GM06990 (cell line): ENCODE data around the gene HOXA13.

Experiments
- DNase-seq: peaks from one replicate; pipeline ENCODE4 v3.0.0-alpha.2; 2011; ENCODE audit not compliant: insufficient read length; ENCODE audit errors: extremely low read depth
- H3K27me3 ChIP-seq: replicated peaks from 2 replicates; pipeline ENCODE4 v1.6.0; 2011; ENCODE audit warnings: low read length; ENCODE audit not compliant: control insufficient read depth, insufficient read depth
- H3K36me3 ChIP-seq: 2 replicates; pipeline ENCODE4 v1.5.1; 2011; ENCODE audit warnings: low read length; ENCODE audit not compliant: control insufficient read depth, insufficient read depth
- H3K4me3 ChIP-seq: replicated peaks from 2 replicates; pipeline ENCODE4 v1.5.1; 2011; ENCODE audit warnings: low read depth, mild to moderate bottlenecking, control low read depth, low read length
- CTCF ChIP-seq: IDR thresholded peaks from 2 replicates; pipeline ENCODE4 v1.5.1; 2011; ENCODE audit warnings: low read length, control low read depth, mild to moderate bottlenecking, inconsistent platforms; ENCODE audit not compliant: insufficient read depth, poor library complexity, severe bottlenecking

The HOXA13 gene

DNA sequence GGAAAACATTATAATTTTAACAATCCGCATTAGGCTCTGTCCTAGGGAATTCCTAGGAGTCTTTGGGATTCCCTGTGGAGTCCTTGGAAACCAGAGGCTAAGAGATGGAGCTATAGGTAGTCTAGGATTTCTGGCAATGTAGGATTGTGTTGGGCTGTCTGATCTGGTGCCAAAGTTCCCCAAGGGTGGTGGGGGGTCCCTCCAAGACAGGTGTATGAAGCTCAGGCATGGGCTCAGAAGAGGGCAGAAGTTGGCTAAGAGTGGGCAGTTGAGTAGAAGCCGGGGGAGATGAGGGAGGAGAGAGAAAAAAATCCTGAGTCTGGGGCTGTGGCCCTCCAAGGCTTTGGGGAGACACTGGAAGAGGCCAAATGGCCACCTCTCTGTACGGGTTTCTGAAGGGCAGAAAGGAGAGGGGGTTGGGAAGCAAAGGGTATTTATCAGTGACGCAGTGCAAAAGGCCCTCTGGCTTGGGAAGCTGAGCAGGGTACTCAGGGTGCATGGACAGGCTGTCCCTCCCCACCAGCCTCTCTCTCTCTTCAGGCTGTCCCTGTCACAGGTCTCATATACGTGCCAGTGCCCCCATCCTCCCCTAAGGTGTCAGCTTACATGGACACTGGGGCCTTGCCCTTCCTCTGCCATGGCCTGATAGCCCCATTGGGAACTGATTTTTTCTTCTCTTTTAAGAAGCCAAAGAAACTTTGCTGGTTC lies 53.2 kb downstream of the HOXA13 start:
- peaks cover 2% of the 10 kb centered on the region; the same call in 1 of the 2 replicates for H3K27me3 ChIP-seq

DNA sequence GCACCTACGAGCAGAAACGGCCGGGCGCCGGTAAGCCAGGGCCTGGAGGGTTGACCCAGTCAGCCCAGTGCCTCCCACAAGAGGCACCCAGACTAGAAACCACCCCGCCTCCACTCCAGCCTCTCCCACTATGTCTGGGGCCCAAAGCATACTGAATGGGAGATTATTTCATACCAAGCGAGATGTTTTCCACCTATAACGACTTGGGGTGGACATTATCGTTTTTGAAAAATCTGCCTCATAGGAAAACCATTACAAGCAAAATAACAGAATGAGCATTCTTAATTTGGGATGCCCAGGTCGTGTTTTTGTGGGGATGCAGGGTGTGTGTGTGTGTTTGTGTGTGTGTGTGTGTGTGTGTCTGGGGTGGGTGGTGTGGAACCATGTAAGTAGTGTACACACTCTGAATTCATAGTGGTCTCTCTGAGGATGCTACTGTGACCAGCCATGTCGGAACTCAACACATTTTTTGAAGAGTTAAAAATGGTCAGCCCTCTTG lies 53.9 kb downstream of the HOXA13 start:
- DNase-seq = no peak
- Histone ChIP-seq H3K36me3 (no peaks in the 10 kb centered on the region), H3K27me3 (peaks cover 2% of the 10 kb centered on the region; the same call in 1 of the 2 replicates), H3K4me3 (no peak overlapping the region)
- no peak for TF ChIP-seq CTCF

More for the DNA sequence above, 53.2 kb downstream of the HOXA13 start:
- H3K4me3 ChIP-seq = no peak overlapping the region
- no peaks in the 10 kb centered on the region for H3K36me3 ChIP-seq
- no peak for DNase-seq
- no peak for TF ChIP-seq CTCF

DNA sequence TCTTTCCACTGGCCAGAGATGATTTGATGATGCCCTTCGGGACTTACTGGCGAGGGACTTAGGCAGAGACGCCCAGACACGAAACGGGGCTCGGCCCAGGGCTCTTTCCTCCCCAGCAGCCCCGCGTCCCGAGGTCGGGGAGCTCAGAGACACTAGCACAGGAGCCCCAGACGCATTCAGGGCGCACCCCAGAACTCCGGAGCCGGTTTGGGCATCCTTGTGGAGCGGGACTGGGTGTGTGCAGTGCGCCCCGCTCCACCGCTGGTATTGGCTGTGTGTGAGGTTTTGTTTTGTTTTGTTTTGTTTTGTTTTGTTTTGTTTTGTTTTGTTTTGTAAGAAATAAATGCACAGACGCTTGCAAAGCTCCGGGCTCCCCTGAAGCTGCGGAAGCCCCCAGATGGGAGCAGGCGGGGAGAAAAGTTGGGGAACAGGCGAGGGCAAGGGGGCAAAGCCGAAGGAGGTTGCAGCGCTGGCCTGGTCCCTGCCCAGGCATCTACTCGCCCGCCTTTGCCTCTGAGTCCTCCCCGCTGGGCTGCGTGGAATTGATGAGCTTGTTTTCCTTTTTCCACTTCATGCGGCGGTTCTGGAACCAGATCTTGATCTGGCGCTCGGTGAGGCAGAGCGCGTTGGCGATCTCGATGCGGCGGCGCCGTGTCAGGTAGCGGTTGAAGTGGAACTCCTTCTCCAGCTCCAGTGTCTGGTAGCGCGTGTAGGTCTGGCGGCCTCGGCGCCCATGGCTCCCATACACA lies 54.6 kb downstream of the HOXA13 start:
- H3K27me3 ChIP-seq = peaks cover 2% of the 10 kb centered on the region; the same call in 1 of the 2 replicates

GRCh38 chr7:27144781-27145164 lies 55.1 kb downstream of the HOXA13 start:
- no peak overlapping the region for H3K4me3 ChIP-seq
- H3K27me3 ChIP-seq = peaks cover 2% of the 10 kb centered on the region; the same call in 1 of the 2 replicates
- TF ChIP-seq CTCF = no peak
- DNase-seq = no peak
- no peaks in the 10 kb centered on the region for H3K36me3 ChIP-seq

More for the DNA sequence above, 54.6 kb downstream of the HOXA13 start:
- DNase-seq = no peak
- no peak for TF ChIP-seq CTCF
- no peak overlapping the region for H3K4me3 ChIP-seq
- H3K36me3 ChIP-seq = no peaks in the 10 kb centered on the region
